Neural cell (in vitro differentiated cells): ENCODE results near the gene XXYLT1. TPM values are rescaled to one million over a fixed set of nuclear protein-coding genes. Genes with fewer than 3 reads are reported as not detected.

Source experiments
- H2AFZ ChIP-seq: fragments of 200-600, 300-800 bp; sonication (generic), shearing (Covaris generic); 2 replicates; pipeline ENCODE4 v1.6.0; 2014; ENCODE audit warnings: low read depth, mild to moderate bottlenecking, antibody characterized with exemption, low read length, moderate library complexity
- H3F3A ChIP-seq: fragments of 200-600 bp; shearing (Covaris generic); 2 replicates; pipeline ENCODE4 v1.6.1; 2016; ENCODE audit warnings: mild to moderate bottlenecking, moderate library complexity, mixed read lengths, antibody characterized with exemption, low read length; ENCODE audit not compliant: insufficient read depth, poor library complexity, severe bottlenecking
- H3K27ac ChIP-seq: fragments of 200-600, 300-800 bp; sonication (generic), shearing (Covaris generic); 2 replicates; pipeline ENCODE4 v1.5.1; 2014; ENCODE audit warnings: mild to moderate bottlenecking, low read length, moderate library complexity
- H3K27me3 ChIP-seq: fragments of 300-800, 200-600 bp; sonication (generic), shearing (Covaris generic); 2 replicates; pipeline ENCODE4 v1.6.0; 2014; ENCODE audit warnings: mild to moderate bottlenecking, low read depth, low read length, moderate library complexity; ENCODE audit not compliant: insufficient read depth
- H3K36me3 ChIP-seq: fragments of 300-800, 200-600 bp; sonication (generic), shearing (Covaris generic); 2 replicates; pipeline ENCODE4 v1.5.1; 2014; ENCODE audit warnings: mild to moderate bottlenecking, antibody characterized with exemption, low read length, moderate library complexity; ENCODE audit not compliant: insufficient read depth
- H3K4me2 ChIP-seq: fragments of 300-800, 200-600 bp; sonication (generic), shearing (Covaris generic); 2 replicates; pipeline ENCODE4 v1.6.0; 2014; ENCODE audit warnings: mild to moderate bottlenecking, low read length
- H3K4me3 ChIP-seq: fragments of 300-800, 200-600 bp; sonication (generic), shearing (Covaris generic); 2 replicates; pipeline ENCODE4 v1.5.1; 2014; ENCODE audit warnings: mild to moderate bottlenecking, low read length, moderate library complexity
- H3K79me2 ChIP-seq: fragments of 200-600 bp; shearing (Covaris generic); replicated peaks from 2 replicates; pipeline ENCODE4 v1.6.0; 2014; ENCODE audit warnings: mild to moderate bottlenecking, low read length, moderate library complexity; ENCODE audit not compliant: insufficient read depth
- H3K9ac ChIP-seq: fragments of 300-800, 200-600 bp; sonication (generic), shearing (Covaris generic); 2 replicates; pipeline ENCODE4 v1.6.1; 2016; ENCODE audit warnings: mild to moderate bottlenecking, low read length, mixed read lengths
- H3K9me2 ChIP-seq: fragments of 200-600 bp; shearing (Covaris generic); 2 replicates; pipeline ENCODE4 v1.6.1; 2016; ENCODE audit warnings: mild to moderate bottlenecking, low read length, mixed read lengths; ENCODE audit not compliant: insufficient read depth
- H3K9me3 ChIP-seq: fragments of 200-600, 300-800 bp; sonication (generic), shearing (Covaris generic); 2 replicates; pipeline ENCODE4 v1.6.1; 2016; ENCODE audit warnings: mild to moderate bottlenecking, mixed run types, low read length, moderate library complexity, mixed read lengths
- H4K20me1 ChIP-seq: fragments of 200-600 bp; shearing (Covaris generic); 2 replicates; pipeline ENCODE4 v1.6.1; 2016; ENCODE audit warnings: mild to moderate bottlenecking, mixed run types; ENCODE audit not compliant: insufficient read depth
- CTCF ChIP-seq: fragments of 450-650 bp; IDR thresholded peaks from 2 replicates; pipeline ENCODE4 v1.5.1; 2014; ENCODE audit warnings: antibody characterized with exemption, mild to moderate bottlenecking, moderate library complexity; ENCODE audit not compliant: poor library complexity, severe bottlenecking
- EP300 ChIP-seq: fragments of 450-650 bp; conservative IDR thresholded peaks from 2 replicates; pipeline ENCODE4 v1.6.1; 2014; ENCODE audit warnings: antibody characterized with exemption, mild to moderate bottlenecking, moderate library complexity; ENCODE audit not compliant: poor library complexity, severe bottlenecking
- EZH2 ChIP-seq: fragments of 200-600, 300-800 bp; shearing (Covaris generic), sonication (generic); IDR thresholded peaks from 2 replicates; pipeline ENCODE4 v1.6.1; 2014; ENCODE audit warnings: antibody characterized with exemption, low read length, borderline replicate concordance, mild to moderate bottlenecking; ENCODE audit not compliant: insufficient read depth, poor library complexity, severe bottlenecking
- MXI1 ChIP-seq: fragments of 450-650 bp; conservative IDR thresholded peaks from 2 replicates; pipeline ENCODE4 v1.6.1; 2014; ENCODE audit warnings: antibody characterized with exemption, mild to moderate bottlenecking; ENCODE audit not compliant: poor library complexity, severe bottlenecking
- POLR2AphosphoS5 ChIP-seq: IDR thresholded peaks from 2 replicates; pipeline ENCODE4 v1.6.1; 2012
- RAD21 ChIP-seq: fragments of 450-650 bp; conservative IDR thresholded peaks from 2 replicates; pipeline ENCODE4 v1.6.1; 2014; ENCODE audit warnings: antibody characterized with exemption, mild to moderate bottlenecking, moderate library complexity
- REST ChIP-seq: IDR thresholded peaks from 2 replicates; pipeline ENCODE4 v1.6.1; 2012; ENCODE audit warnings: borderline replicate concordance
- SMC3 ChIP-seq: fragments of 450-650 bp; conservative IDR thresholded peaks from 2 replicates; pipeline ENCODE4 v1.6.1; 2014; ENCODE audit warnings: antibody characterized with exemption, mild to moderate bottlenecking, moderate library complexity; ENCODE audit not compliant: poor library complexity
- TAF1 ChIP-seq: IDR thresholded peaks from 2 replicates; pipeline ENCODE4 v1.6.1; 2012; ENCODE audit warnings: low read depth
- polyA plus RNA-seq: library from polyadenylated mRNA; depleted of rRNA; stranded (reverse); fragments of >200 nt; gene quantifications from 2 replicates; pipeline ENCODE4 v1.2.3, GENCODE V29; 2014

The XXYLT1 gene
- polyA plus RNA-seq, 1 donor from 2014 or later, result 25.4 TPM

DNA sequence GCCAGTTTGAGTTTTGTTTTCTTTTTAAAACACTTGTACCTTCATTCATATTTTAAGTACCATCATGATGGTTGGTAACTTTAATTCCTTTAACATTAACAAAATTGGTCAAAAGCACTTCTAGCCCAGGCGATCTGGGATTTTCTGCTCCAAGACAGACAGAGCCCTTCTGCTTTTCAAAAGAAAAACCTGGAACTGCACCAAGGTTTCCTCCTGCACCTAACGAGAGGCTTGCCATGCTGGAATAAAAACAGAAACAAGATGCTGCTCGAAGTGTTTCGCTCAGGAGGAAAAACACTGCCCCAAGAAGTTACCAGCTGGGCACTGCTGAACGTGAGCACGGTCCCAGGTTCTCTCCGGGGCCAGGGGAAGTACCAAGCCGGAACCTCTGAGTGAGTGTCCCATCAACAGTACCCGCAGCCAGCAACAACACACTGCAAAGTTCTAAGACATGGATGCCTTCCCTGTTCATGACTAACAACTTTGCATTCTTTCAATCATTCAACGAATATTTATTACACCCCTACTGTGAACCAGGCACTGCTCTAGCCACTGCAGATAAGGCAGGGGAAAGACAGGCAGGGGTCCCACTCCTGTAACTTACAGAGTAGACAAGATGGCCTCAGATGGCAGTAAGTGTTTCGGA is 98.8 kb downstream of the XXYLT1 start:
- Histone ChIP-seq H3K79me2 (no peaks in the 10 kb centered on the region), H4K20me1 (no peaks in the 10 kb centered on the region), H3K4me2 (no peak overlapping the region), H3K9me2 (no peaks in the 10 kb centered on the region), H3K27me3 (no peaks in the 10 kb centered on the region), H3K36me3 (no peaks in the 10 kb centered on the region), H2AFZ (no peak overlapping the region), H3K9me3 (no peaks in the 10 kb centered on the region), H3K9ac (no peak overlapping the region), H3K27ac (no peak overlapping the region), H3K4me3 (no peak overlapping the region), H3F3A (no peaks in the 10 kb centered on the region)
- TF ChIP-seq EZH2 (no peak), REST (no peak), CTCF (no peak), TAF1 (no peak), MXI1 (no peak), RAD21 (no peak), EP300 (no peak), POLR2AphosphoS5 (no peak), SMC3 (no peak)

DNA sequence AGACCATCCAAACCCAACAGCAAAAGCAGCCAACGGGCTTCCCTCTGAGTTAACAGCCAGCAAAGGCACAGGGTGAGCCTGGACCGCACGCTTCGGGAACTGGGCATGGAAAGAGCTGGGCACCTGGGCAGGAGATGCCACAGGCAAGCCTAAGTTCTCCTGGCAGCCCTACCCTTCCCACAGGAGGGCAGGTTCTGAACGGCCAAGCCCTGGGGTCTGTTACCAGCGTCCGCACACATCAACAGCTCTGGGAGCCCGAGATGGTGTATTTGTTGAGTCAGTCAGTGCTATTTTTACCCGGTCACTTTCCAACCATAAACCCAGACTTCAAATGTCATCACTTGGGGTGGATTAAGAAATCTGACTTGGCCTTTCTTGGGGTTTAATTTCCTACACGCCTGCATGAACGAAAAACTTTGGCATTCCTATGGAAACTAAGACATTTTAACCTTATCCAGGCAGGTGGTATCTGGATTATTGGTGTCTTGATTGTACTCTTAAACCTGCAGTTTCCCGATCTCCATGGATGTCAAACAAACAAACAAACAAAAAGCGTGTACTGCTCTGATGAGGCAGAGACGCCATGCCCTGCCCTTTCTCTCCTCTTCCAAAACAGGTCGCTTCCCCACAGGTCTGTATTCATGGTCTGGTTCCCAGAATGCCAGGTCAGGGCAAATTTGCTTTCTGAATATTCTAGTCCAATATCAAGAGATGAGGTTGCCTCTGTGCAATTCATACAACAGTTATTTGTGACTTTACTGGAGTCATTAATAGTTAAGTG is 99.7 kb downstream of the XXYLT1 start:
- no peak for TF ChIP-seq EP300
- no peak for TF ChIP-seq SMC3
- TF ChIP-seq CTCF, result no peak
- TF ChIP-seq TAF1, result no peak
- TF ChIP-seq MXI1, result no peak
- TF ChIP-seq REST, result no peak
- TF ChIP-seq POLR2AphosphoS5, result no peak
- TF ChIP-seq RAD21, result no peak
- TF ChIP-seq EZH2, result no peak
- H3K79me2 ChIP-seq, result no peaks in the 10 kb centered on the region
- H3K27me3 ChIP-seq, result no peaks in the 10 kb centered on the region
- no peaks in the 10 kb centered on the region for H3K9me3 ChIP-seq
- H3K36me3 ChIP-seq, result no peaks in the 10 kb centered on the region
- H3K27ac ChIP-seq, result no peak overlapping the region
- H3F3A ChIP-seq, result no peaks in the 10 kb centered on the region
- H2AFZ ChIP-seq, result no peak overlapping the region
- H3K9ac ChIP-seq, result no peak overlapping the region
- H3K4me3 ChIP-seq, result no peak overlapping the region
- no peaks in the 10 kb centered on the region for H3K9me2 ChIP-seq
- no peaks in the 10 kb centered on the region for H4K20me1 ChIP-seq
- H3K4me2 ChIP-seq, result no peak overlapping the region
